HG02798 (cell line): ENCODE data around the gene CCDC93.

ENCODE experiments used
- ATAC-seq: cut with Tn5 transposase; IDR thresholded peaks from one replicate; pipeline ENCODE4 v1.9.1; 2021; ENCODE audit warnings: mild to moderate bottlenecking; ENCODE audit not compliant: unreplicated experiment, poor library complexity

CCDC93 gene

DNA sequence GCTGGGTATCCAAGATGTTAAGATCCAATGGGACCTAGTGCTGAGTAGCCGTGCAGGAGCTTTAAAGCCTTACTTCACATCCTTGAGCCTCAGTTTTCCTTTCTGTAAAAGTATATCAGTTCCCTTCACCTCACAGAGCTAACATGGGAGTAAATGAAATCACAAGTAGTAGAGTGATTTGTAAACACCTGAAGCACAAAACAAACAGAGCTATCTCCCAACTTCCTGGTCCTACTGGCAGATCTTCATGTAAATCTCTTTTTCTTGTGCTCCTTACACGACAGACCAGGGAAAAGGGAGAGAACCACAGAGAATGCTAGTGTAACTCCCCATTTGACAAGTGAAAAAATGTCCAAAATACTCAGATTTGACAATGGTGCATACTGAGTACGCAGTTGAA lies 17.3 kb downstream of the CCDC93 start:
- ATAC-seq = no peak

DNA sequence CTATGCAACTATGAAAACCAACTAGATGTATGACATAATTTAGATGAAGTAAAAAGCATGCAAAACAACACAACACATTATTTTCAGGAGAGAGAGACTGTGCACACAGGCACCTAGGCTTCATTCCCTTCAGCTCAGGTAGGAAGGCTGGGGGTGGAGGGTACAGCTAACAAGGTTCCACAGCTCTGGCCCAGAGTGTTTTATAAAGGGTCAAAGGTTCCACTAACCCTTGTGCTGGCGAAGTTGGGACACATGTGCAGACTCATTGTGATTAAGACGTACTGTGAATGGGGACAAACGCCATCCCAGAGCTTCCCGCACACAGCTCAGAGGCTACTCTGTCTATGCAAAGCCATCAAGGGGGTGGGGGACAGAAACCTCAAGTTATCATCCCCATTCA lies 19.1 kb downstream of the CCDC93 start:
- no peak for ATAC-seq

DNA sequence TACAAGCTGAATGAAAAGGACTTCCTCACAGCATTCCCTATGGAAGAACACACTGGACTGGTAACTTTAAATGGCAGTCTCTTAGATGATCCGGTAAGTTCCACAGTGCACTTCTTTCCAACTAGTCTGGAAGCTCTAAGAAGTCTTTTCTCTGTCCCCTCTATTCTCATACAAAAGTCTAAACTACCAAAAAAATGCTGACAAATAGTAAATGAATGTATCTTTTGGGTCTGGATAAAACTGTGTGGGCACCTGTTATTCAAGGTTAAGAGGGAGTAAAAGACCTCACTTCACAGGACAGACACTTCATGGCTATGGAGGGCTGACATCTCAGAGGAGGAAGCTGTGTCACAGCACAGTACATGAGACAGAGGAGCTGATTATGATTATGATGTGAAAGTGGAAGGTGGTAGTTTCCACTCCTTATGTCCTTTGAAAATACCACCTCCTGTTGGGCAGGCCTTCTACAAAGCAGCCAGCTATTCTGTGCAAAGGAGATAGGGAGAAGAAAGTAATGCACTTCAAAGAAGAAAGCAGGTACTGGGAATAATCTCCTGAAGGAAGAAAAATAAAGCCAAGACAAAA lies 23.9 kb downstream of the CCDC93 start:
- ATAC-seq = no peak

DNA sequence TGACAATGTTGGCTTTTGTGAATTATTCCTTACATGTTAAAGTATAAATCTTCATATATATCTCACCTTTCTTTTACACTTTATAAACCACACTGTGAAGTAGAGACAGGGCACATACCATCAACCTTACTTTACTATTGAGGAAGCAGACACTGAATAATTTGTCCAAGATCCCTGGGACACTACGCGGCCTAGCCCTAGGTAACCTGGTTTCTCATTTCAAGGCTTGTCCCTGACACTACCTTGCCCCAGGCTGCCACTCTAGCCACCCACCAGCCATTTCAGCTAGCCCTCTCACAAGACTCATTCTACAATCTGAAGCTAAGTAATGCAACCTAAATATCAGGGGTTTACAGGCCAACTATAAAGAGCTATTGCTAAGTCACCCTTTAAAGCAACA lies 26.7 kb downstream of the CCDC93 start:
- ATAC-seq = no peak

DNA sequence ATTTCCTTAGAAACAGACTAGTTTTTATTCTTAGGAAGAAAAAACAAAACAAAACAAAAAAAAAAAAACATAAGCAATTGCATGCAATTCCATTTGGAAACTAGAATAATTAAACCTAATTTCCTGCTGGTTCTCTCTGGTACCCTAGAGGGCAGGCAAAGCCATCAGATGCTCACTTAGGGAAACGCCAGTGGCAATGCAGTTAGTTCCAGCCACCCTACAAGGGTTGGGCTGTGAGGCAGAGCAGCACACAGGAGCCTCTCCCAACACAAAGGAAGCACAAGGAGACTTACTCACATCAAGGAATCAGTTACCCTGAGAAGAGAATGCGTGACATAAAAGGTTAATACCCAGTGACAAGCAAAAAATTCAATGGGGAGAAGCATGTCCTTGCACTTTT lies 28.8 kb downstream of the CCDC93 start:
- ATAC-seq = no peak

DNA sequence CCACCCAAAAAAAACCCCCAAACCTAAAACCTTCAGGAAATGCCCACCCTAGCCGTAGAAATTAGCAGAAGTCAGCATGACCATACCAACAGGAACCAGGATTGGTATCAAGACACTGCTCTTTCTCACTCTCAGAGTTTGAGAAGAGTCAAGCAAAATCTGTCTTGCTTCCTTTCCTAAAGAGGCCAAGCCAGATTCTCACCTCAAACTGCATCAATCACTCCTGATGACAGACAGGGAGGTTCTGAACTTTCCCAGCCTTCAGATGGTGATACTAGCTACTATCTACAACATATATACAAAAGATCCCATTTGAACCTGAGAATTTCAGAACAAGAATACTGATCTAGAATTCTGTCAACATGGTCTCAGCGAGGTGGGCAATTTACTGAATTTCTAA lies 29.7 kb downstream of the CCDC93 start:
- no peak for ATAC-seq

DNA sequence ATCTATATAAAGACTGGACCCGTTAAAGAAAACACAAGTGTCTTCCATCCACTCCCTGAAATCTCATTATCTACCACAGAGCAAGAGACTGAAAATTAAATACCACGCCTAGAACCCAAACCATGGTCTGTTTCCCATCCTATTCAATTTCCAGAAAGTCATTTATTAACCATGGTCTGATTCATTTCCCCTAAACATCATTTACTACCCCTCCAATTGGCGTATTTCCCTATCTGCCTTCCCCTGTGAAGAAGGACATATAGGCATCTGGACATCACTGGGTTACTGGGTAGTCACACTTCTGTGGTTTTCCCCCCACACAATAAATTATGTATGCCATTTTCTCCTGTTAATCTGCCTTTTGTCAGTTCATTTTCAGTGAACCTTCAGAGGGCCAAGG lies 30.8 kb downstream of the CCDC93 start:
- ATAC-seq = no peak

DNA sequence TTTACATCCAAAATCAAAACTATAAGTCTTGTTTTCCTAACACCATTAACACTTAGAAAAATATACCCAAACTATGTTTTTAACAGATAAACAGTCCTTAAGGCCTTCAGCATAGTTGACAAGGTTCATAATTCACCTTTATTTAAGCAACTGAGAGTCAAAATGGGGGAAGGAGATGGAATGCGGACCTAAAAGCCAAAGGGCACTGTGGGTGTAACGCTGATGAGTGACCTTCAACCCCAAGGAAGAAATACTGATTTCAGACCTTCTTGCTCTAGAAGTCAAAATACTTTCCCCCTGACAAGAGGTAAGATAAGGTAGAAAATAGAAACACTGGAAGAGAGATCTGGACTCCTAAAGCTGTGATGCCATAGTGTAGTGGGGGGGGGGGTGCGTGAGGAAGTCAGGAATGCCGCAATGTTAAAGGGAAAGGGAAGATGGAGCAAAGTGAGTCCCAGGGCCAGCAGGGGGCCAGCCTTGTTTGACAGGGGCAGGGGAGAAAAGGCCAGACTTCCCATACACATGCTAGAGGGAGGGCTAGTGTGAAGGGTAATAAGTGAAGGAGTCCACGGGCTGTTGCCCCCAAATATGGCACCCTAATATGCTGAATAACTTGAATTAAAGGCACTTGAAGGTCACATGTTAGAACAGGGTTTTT lies 31.4 kb downstream of the CCDC93 start:
- no peak for ATAC-seq

DNA sequence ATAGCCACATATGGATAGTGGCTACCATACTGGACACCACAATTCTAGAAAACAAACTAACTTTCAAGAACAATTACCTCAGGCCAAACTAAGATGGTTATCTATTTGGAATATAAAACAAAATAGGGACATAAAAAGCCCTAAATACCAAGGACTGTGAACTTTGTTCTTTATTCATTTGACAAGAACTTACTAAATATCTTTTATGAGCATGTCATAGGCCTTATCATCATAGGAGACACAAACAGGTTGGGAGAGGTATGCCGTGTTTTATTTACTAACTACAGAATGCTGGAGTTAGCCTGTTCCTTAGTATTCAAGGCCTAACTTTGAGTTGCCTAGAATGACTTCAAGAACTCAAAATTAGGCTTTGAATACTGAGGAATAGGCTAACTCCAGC lies 32.1 kb downstream of the CCDC93 start:
- ATAC-seq = no peak

DNA sequence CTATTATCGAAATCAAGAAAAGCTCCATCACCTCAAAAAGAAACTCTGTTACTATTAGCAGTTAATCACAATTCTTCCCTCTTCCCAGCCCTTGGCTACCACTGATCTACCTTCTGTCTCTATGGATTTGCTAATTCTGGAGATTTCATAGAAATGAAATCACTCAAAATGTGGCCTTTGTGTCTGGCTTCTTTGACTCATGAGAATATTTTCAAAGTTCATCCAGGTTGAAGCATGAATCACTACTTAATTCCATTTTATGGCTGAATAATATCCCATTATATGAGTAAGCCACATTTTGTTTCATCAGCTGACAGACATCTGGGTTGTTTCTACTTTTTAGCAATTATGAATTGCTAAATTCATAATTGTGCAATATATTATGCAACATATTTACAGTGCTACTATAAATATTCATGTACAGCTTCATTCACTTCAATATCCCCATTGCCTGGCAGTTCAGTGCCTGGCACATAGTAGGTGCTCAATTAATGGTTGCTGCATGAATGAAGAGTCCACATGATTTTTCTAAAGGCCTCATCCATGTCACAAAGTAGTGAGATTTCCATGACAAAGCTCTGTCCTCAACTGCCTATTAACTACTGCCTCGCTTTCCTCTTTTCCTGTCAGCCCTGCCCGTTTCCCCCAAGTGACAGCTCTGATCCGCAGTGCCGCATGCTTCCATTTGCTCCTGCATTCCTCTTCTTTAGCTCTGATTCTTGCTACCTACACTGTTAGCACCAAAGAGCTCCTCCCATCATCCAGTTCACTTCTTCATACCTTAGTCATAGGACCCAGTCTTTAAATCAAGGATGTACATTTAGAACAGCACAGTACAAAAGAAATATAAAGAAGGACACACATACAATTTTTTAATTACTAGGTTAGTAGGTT lies 32.8 kb downstream of the CCDC93 start:
- ATAC-seq = no peak

DNA sequence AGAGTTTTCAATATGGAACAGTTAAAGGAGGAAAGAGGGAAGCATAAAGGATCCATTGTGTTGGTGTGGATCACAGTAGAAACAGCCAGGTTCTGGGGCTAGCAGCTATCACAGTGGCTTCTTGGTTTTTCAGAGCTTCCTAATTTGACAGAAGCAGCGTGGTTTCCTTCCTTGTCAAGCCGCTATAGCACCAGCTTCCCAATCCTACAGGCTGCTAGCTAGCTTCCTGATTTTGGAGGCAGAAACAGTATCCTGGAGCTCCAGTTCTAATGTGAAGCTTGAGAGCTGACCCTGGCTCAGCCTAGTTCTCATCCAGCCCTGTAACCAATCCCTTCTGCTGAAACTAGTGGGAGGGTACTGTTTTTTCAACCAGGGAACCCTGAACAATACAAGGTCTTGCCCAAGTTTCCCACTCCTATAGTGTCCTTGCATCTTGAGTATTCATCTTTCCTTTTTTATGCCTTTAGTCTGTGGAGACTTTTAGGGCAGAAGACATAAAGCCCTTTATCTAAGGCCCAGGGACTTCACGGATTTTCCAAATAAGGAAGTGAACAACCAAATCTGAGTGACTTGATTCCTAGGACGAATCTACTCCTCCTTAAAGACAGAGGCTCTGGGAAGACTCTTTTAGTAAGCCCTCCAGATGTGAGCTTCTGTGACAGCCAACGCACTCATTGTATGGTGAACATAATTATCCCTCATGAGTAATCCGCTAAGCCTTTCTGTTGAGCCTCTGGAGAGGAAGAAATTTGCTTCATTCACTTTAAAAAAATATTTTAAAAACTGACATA lies 33.8 kb downstream of the CCDC93 start:
- no peak for ATAC-seq

DNA sequence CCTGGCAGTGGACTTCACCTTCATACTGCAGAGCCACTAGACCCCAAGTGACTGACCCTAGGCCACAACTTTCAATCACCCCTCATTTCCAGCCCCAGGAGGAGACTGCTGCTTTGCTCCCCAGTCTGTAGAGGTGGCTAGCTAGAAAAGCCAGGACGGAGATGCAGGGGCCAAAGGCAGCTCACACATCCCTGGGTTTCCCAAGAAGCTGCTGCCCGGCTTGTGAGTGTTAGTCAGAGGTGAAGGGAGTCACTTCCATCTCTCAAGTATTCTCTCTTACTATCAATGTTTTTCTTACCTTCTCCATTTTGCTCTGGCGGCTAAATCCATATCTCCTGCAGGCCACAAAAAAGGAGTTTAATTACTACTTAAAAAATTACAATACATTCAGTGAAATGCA lies 36.2 kb downstream of the CCDC93 start:
- no peak for ATAC-seq

DNA sequence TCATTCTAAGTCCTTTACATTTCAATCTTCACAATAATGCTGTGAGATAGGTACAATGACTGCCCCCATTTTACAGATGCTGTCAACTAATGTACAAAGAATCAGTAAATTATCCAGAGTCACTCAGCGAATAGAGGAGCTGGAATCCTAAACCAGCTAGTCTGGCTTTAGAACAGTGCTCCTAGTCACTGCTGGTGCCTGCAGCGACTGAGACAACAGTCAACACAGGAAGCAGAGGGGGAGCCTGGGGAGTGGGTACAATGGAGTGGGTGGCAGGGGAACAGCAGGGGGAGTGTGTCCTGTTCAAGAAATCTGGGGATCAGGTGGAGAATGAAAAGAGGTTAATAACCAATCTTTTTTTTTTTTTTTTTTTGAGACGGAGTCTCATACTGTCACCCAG lies 37.3 kb downstream of the CCDC93 start:
- no peak for ATAC-seq

DNA sequence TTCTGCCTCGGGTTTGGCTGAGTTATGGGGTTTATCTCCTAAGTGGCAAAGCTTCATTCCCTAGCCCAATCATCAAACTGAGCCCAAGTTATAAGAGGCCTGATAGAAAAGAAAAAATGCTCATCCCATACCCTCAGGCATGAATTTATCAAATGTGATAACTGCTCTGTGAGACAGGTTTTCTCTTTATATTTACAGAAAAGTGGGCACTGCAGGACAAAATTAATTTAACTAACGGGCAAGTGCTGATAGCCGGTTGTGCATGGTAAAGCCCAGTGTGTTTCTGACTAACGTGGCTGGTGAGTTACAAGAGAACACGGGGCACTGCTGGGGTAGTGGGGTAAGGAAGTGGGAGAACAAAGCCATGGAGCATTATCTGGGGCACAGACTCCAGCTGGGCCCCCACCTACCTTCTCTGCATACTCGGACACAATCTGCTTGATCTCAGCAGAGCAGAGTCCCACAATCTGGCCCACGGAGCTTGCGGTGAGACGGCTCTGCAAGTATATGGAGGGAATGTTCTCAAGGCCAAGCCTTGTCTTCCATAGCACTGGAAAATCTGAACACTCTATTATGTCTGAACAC lies 40.3 kb downstream of the CCDC93 start:
- no peak for ATAC-seq

DNA sequence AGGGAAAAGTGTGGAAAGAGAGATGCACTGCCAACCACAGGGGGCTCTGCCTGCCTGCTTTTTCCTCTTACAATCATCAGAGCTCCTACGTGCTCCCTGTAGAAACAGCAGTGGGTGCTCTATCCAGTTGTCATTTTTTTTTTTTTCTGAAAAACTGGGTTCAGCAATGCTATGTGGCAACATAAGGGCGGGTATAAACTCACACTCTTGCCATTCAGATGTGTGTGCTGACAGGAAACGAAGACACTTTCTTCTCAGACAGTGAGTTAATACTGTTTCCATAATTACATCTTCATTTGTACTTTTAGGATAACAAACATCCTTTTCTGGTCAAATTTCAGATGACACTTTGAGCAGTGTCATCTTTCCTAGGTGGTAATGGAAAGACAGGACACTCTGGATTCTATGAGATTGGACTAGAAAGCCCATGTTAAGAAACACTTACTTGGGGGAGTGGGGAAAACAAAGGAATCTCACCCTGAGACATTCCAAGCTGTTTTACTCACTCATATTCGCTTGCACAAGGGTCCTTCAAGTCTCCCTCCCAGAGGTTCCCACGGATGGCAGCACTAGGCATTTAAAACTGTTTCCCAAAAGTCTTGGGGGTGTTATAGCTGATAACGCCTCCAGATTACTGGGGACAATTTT lies 41.3 kb downstream of the CCDC93 start:
- ATAC-seq = no peak

DNA sequence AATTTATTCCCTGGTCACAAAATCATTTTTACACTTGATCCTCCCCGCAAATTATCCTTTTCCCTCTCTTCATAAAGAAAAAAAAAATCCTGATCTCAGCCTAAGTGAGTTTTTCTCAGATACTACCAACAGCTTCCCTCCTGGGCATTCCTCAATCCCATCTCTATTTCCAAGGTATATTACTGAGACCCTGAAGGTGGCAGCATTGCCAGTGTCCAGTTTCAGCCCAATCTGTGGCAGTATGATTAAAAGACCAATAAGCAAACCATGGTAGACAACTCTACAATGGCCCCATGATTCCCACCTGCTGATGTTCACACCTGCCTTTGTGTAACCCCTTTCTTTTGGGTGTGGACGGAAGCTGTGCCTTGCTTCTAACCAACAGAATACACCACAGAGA lies 45.1 kb downstream of the CCDC93 start:
- ATAC-seq = no peak

DNA sequence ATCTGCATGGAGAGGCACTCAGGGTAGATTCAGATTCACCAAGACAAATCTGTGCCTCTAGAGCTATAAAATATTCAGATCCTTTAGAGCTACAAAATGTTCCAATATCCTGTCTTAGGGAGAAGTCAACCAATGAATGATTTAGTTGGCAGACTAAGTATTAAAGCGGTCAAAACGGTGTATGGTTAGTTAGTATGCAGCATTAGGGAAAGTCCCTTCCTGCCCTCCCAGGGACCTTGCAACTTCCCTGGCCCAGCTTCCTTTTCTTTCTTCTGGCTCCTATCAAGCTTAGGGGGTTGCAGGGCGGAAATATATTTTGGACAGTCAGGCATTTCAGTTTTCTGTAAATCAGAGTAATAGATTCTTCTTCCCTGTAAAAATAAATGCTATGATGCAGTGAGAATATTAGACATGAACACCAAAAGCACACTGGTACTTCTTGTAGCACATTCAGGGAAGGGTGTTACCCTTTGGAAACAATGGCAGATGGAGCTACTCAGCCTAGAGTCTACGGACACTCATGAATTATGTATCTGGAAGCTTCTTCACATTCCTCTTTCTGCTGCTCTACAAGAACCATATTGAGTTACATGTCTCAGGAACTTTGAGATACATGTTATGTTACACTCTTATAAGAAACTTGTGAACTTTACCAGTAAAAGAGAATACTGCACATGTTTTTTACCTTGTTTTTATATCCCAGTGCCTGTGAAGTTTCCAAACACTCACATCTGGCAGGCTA lies 45.7 kb downstream of the CCDC93 start:
- no peak for ATAC-seq

DNA sequence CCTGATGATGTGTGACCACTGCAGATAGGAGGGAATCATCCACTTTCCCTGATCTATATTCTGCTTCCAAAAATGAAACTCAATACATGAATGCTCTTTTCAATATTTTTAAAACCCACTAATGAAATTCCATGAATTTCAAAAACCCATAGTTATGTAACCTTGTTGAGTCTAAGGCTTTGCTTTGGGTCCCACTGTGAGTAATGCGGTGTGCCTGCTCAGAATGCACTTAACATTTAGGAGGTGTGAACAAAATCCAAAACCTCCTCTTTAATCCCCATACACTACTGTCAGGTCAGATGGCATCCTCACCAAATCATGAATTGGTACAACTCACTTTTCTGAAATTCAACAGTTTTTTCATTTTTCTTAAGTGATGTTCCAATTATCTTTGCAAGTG lies 50.4 kb downstream of the CCDC93 start:
- ATAC-seq = no peak

DNA sequence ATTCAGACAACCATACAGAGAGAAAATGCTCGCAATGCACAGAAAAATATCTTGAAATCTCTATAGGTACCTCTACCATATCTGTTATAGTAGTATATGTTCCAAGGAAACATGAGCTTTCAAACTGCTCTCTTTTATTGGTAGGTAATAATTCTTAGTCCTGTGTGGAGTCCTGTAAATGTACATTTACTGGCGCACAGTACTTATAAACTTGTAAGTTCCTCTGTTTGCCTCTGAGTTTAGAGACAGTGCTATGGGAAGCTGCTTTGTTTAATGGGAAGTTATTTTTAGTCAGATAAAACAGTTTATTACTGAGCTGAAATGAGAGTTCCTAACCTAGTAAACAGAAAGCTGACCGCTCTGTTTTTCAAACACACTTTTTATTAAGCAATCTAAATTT lies 52.7 kb downstream of the CCDC93 start:
- no peak for ATAC-seq
